ENCODE data around the gene CST9.
"Not testable (repeated sequence)": the region's sequence is repeated elsewhere in the genome, so short reads cannot be mapped to it uniquely, and the experiment has no call there.

Gene CST9

GRCh38 chr20:23585808-23586734, 19.6 kb downstream of the CST9 start:
- no peak for DNase-seq

GRCh38 chr20:23585449-23585807, 20.3 kb downstream of the CST9 start:
- DNase-seq: no peak

- no peak for DNase-seq
Observed at GRCh38 chr20:23584434-23585199, 21.1 kb downstream of the CST9 start.

DNA sequence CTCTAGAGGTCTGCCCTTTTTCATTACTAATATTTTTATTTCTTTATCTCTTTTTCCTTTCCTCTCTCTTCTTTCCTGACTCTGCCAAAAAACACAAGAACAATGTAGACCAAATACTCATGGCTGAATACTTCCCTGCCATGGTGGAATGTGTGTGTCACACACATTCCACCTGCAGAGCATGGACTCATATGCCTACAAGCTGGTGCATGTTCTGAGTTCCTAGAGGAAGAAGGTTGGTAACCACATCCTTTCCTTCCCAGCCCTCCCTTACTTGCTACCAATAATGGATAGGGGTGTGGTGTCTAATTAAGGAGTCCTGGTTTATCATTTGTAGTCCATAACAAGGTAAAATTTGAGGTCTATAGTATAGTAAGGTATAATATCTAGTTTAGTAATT, 22.2 kb downstream of the CST9 start:
- no peak for DNase-seq

GRCh38 chr20:23582293-23582692, 23.4 kb downstream of the CST9 start:
- no peak for DNase-seq

DNA sequence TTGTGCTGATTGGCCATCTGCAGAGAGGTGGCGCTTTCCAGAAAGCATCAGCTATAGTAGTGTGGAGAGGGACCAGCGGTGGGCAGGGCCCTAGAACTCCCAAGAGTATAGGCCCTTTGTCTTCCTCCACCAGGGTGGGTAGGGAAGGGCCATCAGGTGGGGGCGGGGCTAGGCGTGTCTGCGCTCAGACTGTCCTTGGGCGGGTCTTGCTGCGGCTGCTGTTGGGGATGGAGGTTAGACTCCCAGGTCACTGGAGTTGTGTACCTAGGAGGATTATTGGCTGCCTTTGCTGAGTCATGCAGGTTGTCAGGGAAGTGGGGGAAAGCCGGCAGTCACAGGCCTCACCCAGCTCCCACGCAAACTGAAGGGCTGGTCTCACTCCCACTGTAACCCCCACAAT, 23.9 kb downstream of the CST9 start:
- not testable (repeated sequence) for DNase-seq

DNA sequence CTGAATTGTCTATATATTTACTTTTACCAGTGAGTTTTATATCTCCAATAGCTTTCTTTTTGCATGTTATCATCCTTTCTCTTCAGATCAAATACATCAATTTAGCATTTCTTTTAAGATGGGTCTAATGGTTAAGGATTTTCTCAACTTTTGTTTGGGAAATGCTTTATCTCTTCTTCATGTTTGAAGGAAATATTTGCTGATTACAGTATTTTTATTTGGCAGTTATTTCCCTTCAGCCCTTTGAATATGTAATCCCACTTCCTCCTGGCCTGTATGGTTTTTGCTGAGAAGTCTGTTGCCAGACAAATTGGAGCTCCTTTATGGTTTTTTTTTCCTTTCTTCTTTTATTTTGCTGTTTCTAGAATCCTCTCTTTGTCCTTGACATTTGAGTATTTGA, 30.7 kb downstream of the CST9 start:
- no peak for DNase-seq

GRCh38 chr20:23570178-23570760, 35.4 kb downstream of the CST9 start:
- no peak for DNase-seq

DNA sequence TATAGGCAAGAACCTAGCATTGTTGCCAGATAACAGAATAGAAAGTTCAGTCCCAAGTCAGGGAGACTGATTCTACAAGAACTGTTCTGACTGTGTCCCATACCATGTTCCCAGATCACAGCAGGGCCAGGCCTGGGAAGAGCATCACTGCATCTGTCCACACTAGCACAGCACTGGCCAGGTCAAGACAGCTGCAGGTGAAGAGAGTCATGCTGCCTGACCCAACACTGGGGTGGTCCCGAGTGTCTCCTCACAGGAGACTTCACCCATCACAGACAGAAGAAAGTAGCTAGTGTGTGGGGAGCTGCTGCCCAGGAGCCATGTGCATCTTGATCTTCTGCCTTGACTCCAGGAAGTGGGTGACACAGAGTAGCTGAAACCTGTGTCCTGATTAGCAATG, 36.1 kb downstream of the CST9 start:
- no peak for DNase-seq

DNA sequence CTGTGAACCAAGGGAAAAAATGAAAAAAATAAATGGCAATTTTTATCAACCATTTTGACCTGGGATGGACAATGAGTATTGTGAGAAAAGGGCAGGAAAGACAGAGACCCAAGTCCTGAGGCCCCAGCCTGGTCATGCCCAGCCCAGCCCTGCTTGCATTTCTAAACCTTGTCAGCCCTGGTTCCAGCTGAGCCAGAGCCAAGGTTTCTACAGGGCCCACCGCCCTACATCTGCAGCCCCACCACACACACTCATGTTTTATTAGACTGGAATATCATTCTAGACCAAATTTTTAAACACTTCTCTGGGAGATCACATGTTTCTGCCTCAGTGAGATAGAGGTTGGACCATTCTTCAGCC, 36.8 kb downstream of the CST9 start:
- DNase-seq: no peak

DNA sequence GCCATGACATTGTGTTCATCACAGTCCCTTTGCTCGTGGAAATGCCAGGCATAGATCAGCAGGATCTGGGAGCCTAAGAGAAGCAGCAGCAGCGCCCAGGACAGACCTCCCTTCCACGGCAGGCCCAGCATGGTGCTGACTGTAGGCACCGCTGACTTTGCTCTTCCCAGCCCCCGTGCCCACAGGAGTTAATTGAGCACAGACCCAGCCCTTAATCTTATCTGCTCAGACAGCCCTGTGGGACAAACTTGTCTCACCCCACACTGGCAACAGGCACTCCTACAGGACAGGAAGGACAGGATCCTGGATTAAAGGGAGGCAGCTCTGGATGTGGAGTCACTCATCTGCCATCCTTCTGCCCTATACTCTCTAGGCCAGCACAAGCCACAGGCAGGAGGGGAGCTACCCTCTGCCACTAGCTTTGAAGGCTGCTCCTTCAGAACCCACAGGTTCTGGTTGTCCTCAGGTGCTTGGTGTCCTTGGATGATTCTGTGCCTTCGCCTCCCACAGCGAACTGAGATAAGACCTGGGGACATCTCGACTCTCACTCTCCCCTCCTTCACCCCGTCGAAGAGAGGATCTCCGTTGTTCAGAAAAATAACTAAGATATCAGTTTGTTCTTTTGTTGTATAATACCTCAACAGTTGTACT, 37.3 kb downstream of the CST9 start, which contains the start of gene CST9L:
Gene CST9L, minus strand, starts transcription at position 165 of the 651 bp plus-strand sequence. Its CDS starts 34 bp downstream, at position 131.
- no peak for DNase-seq

DNA sequence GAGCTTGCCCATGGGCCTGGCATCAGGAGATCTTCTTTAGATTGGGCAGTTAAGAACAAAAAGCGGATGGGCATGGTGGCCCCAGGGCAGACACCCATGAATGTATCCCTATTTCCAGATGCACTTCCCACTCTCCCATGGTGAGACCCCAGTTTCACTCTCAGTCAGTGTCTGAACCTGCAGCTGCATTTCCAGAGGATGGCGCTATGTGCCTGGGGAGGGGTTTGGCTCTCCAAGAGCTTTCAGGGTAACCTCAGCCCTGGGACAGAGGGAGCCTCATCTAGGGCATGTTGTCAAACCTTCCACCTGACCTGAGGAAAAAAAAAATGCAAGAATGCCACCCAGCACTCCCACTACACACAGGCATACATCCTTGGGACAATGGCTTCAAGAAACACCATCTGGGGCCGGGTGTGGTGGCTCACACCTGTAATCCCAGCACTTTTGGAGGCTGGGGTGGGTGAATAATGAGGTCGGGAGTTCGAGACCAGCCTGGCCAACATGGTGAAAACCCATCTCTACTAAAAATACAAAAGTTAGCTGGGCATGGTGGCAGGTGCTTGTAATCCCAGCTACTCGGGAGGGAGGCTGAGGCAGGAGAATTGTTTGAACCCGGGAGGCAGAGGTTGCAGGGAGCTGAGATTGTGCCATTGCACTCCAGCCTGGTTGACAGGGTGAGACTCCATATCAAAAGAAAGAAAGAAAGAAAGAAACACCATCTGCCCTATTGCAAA, 39.4 kb downstream of the CST9 start:
- no peak for DNase-seq

- no peak for DNase-seq
Observed at GRCh38 chr20:23565503-23566045, 40.1 kb downstream of the CST9 start.

DNA sequence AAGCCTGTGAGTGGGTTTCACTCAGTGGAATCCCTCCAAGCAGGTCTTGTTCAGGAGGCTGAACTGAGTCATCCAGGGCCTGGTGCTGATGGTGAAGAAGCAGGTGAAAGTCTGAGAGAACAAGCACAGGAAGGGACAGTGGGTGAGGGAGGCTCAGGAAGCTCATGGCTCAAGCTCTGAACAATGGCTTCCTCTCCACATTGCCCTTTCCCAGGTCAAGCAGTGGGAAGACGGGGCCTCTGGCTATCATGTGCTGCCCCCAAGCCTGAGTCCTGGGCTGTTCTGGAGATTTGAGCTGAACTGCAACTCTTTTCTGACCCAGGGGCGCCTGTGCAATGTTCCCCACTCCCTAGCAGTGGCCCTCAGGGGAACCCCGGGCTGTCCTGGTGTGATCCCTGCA, 40.8 kb downstream of the CST9 start:
- DNase-seq: no peak

DNA sequence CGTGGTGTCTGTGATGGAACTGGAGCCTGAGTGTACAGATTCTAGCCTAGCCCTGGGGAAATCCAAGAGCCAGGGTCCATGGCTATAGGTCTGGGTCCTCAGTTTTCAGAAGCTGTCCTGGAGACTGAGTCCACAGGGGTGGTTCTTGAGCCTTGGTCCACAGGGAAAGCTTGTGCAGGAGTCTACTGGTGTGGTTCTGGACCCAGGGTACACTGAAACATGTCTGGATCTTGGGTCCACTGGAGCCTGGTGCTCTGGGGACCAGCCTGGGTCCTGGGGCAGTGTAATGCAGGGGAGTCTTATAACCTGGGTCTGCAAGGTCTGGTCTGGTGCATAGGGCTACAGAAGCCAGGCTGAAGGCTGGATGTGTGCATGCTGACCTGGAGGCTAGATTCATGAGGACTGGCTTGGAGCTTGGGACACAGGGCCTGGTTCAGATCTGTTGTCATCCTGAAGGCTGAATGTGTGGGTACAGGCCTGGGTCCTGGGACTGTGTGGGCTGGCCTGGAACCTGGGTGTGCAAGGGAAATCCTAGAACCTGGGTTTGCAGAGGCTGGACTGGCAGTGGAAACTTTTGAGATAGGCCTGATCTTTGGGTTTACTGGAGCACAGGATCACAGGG, 42.9 kb downstream of the CST9 start:
- DNase-seq: no peak

GRCh38 chr20:23554401-23554800, 51.3 kb downstream of the CST9 start:
- DNase-seq: no peak
